Measurements from ENCODE around the gene TAGLN2. TPM values are rescaled to one million over a fixed set of nuclear protein-coding genes. Genes with fewer than 3 reads are reported as not detected.

TAGLN2 gene
- total and polyA plus RNA-seq, 10 of the 15 experiments (the other 5 are each of a cell fraction or from before 2014, with no cell fraction given) = 155 to 611 (median 363) TPM

GRCh38 chr1:159947942-159948341 lies 22.6 kb upstream of the TAGLN2 start (continued):
- TF ChIP-seq MLLT1 (IDR thresholded peaks at IDR 0.05) (no peak), MYC (IDR thresholded peaks at IDR 0.05; ENCODE audit: insufficient read depth, insufficient read length, insufficient replicate concordance, low read length, severe bottlenecking) (no peak), GABPA (IDR thresholded peaks at IDR 0.05; ENCODE audit: low read depth) (no peak), SPI1 (IDR thresholded peaks at IDR 0.05; ENCODE audit: borderline replicate concordance, insufficient read depth, low read depth, low read length) (no peak), MYB (IDR thresholded peaks at IDR 0.05; ENCODE audit: borderline replicate concordance, low read depth, low read length) (no peak), NFYB (IDR thresholded peaks at IDR 0.05; ENCODE audit: insufficient read depth, low read depth, low read length) (no peak)

- Histone ChIP-seq H3K9ac (ENCODE audit: control insufficient read depth, insufficient read depth, low read length) (no peak overlapping the region), H3K36me3 (ENCODE audit: control insufficient read depth in 2 of 2, insufficient read depth in 2 of 2, low read length in 1 of 2) (no peaks in the 10 kb centered on the region), H3K4me1 (ENCODE audit: control insufficient read depth, insufficient read depth, low read length) (no peaks in the 10 kb centered on the region; the same call in 1 of the 2 replicates), H4K20me1 (ENCODE audit: control insufficient read depth, insufficient read depth) (no peaks in the 10 kb centered on the region), H3K4me3 (no peak overlapping the region), H3K27me3 (replicated peaks in 1 of 2; ENCODE audit: control insufficient read depth in 2 of 2, insufficient read depth in 2 of 2, low read length in 1 of 2) (peaks cover 7 to 26% of the 10 kb centered on the region in 2 experiments), H3K27ac (ENCODE audit: control insufficient read depth, insufficient read depth) (no peak overlapping the region), H3K9me3 (replicated peaks; ENCODE audit: control insufficient read depth, insufficient read depth, low read length) (no peaks in the 10 kb centered on the region), H3K79me2 (ENCODE audit: control insufficient read depth, insufficient read depth, low read length) (no peaks in the 10 kb centered on the region), H3K4me2 (ENCODE audit: control insufficient read depth, insufficient read depth) (no peak overlapping the region), H2AFZ (ENCODE audit: control insufficient read depth, low read depth, low read length) (no peak overlapping the region)
- in situ Hi-C loops (cut with MboI) = no loop called here
- ChIA-PET SMC1A (ENCODE audit: uncharacterized antibody, unreplicated experiment) (no interaction called here), RAD21 (ENCODE audit: unreplicated experiment) (interaction anchor here (1.4 kb wide), 1 partner anchor 24 kb away, joined by 3 read pairs; no protein-coding TSS in a partner anchor), CTCF (interaction anchor here (0.9 to 2.8 kb wide), 5 partner anchors 11 to 148 kb away, joined by 3 to 12 read pairs (median 3); no protein-coding TSS in a partner anchor), POLR2A (no interaction called here)
- no peak for FAIRE-seq
- intact Hi-C loops (cut with micrococcal nuclease; ENCODE audit: unreplicated experiment) = no loop called here
- BruUV-seq (replicated peaks) = no TSS peak
- TF ChIP-seq FOS (IDR thresholded peaks at IDR 0.05; ENCODE audit: borderline replicate concordance, extremely low read depth, insufficient read length) (no peak), SMARCA5 (IDR thresholded peaks at IDR 0.05) (no peak)
- 26% methylated on average over 9 of the region's 9 CpGs for WGBS (ENCODE audit: insufficient coverage, insufficient replicate concordance, low lambda C conversion rate, missing lambda C conversion rate)
- ATAC-seq = no peak
- no peak for DNase-seq (ENCODE audit: low read depth, low spot score)
Measured at GRCh38 chr1:159946242-159947187, 21.2 kb upstream of the TAGLN2 start.

Data from GM12878 (cell line).